Lower leg skin (tissue), 4 donors: ENCODE results near the gene LGI4. TPM values are rescaled to one million over a fixed set of nuclear protein-coding genes. Genes with fewer than 3 reads are reported as not detected.

ENCODE experiments used
- DNase-seq, 2 donors: peaks; one replicate each; pipeline ENCODE4 v3.0.0-alpha.2; 2019; ENCODE audit warnings: low spot score in 2 of 2
- H3K4me3 ChIP-seq: fragments of 200-600 bp; sonication (generic); 2 replicates; pipeline ENCODE4 v1.5.1; 2017; ENCODE audit warnings: mild to moderate bottlenecking, low read depth; ENCODE audit not compliant: poor library complexity, severe bottlenecking
- CTCF ChIP-seq, 3 donors: fragments of 450-650 bp; IDR thresholded peaks; one replicate each; pipeline ENCODE4 v1.5.1; 2016; ENCODE audit warnings: antibody characterized with exemption in 3 of 3, mild to moderate bottlenecking in 3 of 3, moderate library complexity in 2 of 3
- POLR2A ChIP-seq, 2 donors: fragments of 450-650 bp; IDR thresholded peaks; one replicate each; pipeline ENCODE4 v1.6.1; 2016 to 2017; ENCODE audit warnings: antibody characterized with exemption in 2 of 2, mild to moderate bottlenecking in 1 of 2, moderate library complexity in 1 of 2
- WGBS, 2 donors: methylation state at CpG; one replicate each; pipeline ENCODE4 v1.1.5; 2018; 5-methylcytosine and 5-hydroxymethylcytosine counted together
- intact Hi-C: fragments of 100-400 bp; cut with DNase I; formaldehyde crosslinking; loops from one replicate; pipeline ENCODE4 v1.15.0; 2023; ENCODE audit warnings: low total_unique reads
- total RNA-seq, 4 donors: library from RNA; depleted of rRNA; stranded (reverse); fragments of >200 nt; gene quantifications; one replicate each; pipeline ENCODE4 v1.1.0, GENCODE V29; 2016

LGI4 gene
- total RNA-seq, 4 donors from 2014 or later: 4.3 to 19.4 (median 8.9) TPM

GRCh38 chr19:35084509-35084762 lies 50.4 kb downstream of the LGI4 start:
- no peak overlapping the region for H3K4me3 ChIP-seq
- intact Hi-C loops: no loop called here
- DNase-seq: no peak
- WGBS, 2 donors: 83 to 91% methylated on average over 3 of the region's 3 CpGs
- TF ChIP-seq POLR2A (IDR thresholded peaks at IDR 0.05): no peak
- TF ChIP-seq CTCF (IDR thresholded peaks at IDR 0.05): no peak

GRCh38 chr19:35083691-35084508 lies 51.0 kb downstream of the LGI4 start:
- TF ChIP-seq POLR2A (IDR thresholded peaks at IDR 0.05): no peak
- no peak for TF ChIP-seq CTCF (IDR thresholded peaks at IDR 0.05)
- 81 to 83% methylated on average over 15 of the region's 15 CpGs for WGBS, 2 donors
- H3K4me3 ChIP-seq: no peak overlapping the region
- no peak for DNase-seq
- intact Hi-C loops: no loop called here

- no peak for DNase-seq
- no peak overlapping the region for H3K4me3 ChIP-seq
- no peak for TF ChIP-seq POLR2A (IDR thresholded peaks at IDR 0.05)
- no peak for TF ChIP-seq CTCF (IDR thresholded peaks at IDR 0.05)
- intact Hi-C loops: no loop called here
- whole genome bisulfite sequencing, 2 donors: 80 to 84% methylated on average over 6 of the region's 6 CpGs
Observed at GRCh38 chr19:35081201-35081600, 53.7 kb downstream of the LGI4 start.

- H3K4me3 ChIP-seq: no peak overlapping the region
- TF ChIP-seq POLR2A (IDR thresholded peaks at IDR 0.05) (no peak), CTCF (IDR thresholded peaks at IDR 0.05) (no peak)
- 75 to 84% methylated on average over 8 to 9 of the region's 16 CpGs for WGBS, 2 donors
- DNase-seq: no peak
- intact Hi-C loops: no loop called here
Observed at GRCh38 chr19:35080613-35081170, 54.2 kb downstream of the LGI4 start.

GRCh38 chr19:35079826-35080225 lies 55.0 kb downstream of the LGI4 start:
- intact Hi-C loops: no loop called here
- WGBS, 2 donors: 81 to 88% methylated on average over 9 to 14 of the region's 14 CpGs
- no peak for TF ChIP-seq CTCF (IDR thresholded peaks at IDR 0.05)
- no peak for TF ChIP-seq POLR2A (IDR thresholded peaks at IDR 0.05)
- DNase-seq: no peak
- H3K4me3 ChIP-seq: no peak overlapping the region
